PC-3 (cell line): Measurements from ENCODE around the gene ATF6. TPM values are rescaled to one million over a fixed set of nuclear protein-coding genes. Genes with fewer than 3 reads are reported as not detected.

Source experiments
- ATAC-seq: fragments of 200-7000 bp; cut with Tn5 transposase; 2 replicates; pipeline ENCODE4 v1.9.1; 2020; ENCODE audit warnings: mild to moderate bottlenecking, moderate library complexity
- BruUV-seq: library from RNA; stranded (reverse); fragments of 400-500 nt; replicated peaks from 2 replicates; lab custom pipeline; 2021; lab: Mats Ljungman, UMichigan
- CTCF ChIA-PET: fragments of 300-600 bp; sonication (Branson Sonifier 250); formaldehyde crosslinking; loops from one replicate; lab custom pipeline; 2022; ENCODE audit warnings: antibody characterized with exemption; lab: Charles Lee
- POLR2A ChIA-PET: fragments of 300-600 bp; sonication (Branson Sonifier 250); formaldehyde crosslinking; loops from one replicate; lab custom pipeline; 2022; ENCODE audit warnings: antibody characterized with exemption; ENCODE audit not compliant: unreplicated experiment; lab: Charles Lee
- DNase-seq: peaks from one replicate; pipeline ENCODE4 v3.0.0-alpha.2; 2015
- H2AFZ ChIP-seq: fragments of 300-600 bp; sonication (generic); 2 replicates; pipeline ENCODE4 v1.6.0; 2016; ENCODE audit warnings: antibody characterized with exemption, low read length
- H3F3A ChIP-seq: fragments of 300-600 bp; sonication (generic); one replicate; pipeline ENCODE4 v1.6.0; 2017; ENCODE audit warnings: antibody characterized with exemption, low read length, control low read depth, mild to moderate bottlenecking; ENCODE audit not compliant: unreplicated experiment
- H3K27ac ChIP-seq: fragments of 300-600 bp; sonication (generic); 2 replicates; pipeline ENCODE4 v1.5.1; 2016; ENCODE audit warnings: mild to moderate bottlenecking, low read length
- H3K27me3 ChIP-seq: fragments of 300-600 bp; sonication (generic); 2 replicates; pipeline ENCODE4 v1.6.1; 2016; ENCODE audit warnings: low read length, mixed read lengths
- H3K36me3 ChIP-seq: fragments of 300-600 bp; sonication (generic); 2 replicates; pipeline ENCODE4 v1.6.1; 2016; ENCODE audit warnings: low read depth, mixed run types, low read length, mixed read lengths
- H3K4me1 ChIP-seq: fragments of 300-600 bp; sonication (generic); 2 replicates; pipeline ENCODE4 v1.5.1; 2016; ENCODE audit warnings: low read length; ENCODE audit not compliant: insufficient read depth
- H3K4me2 ChIP-seq: fragments of 300-600 bp; sonication (generic); 2 replicates; pipeline ENCODE4 v1.6.0; 2016; ENCODE audit warnings: low read length
- H3K4me3 ChIP-seq: fragments of 300-600 bp; sonication (generic); 2 replicates; pipeline ENCODE4 v1.5.1; 2016; ENCODE audit warnings: mild to moderate bottlenecking, low read length, mixed read lengths
- H3K79me2 ChIP-seq: fragments of 300-600 bp; sonication (generic); 2 replicates; pipeline ENCODE4 v1.6.1; 2017; ENCODE audit warnings: low read length, mixed read lengths
- H3K9ac ChIP-seq: fragments of 300-600 bp; sonication (generic); 2 replicates; pipeline ENCODE4 v1.6.0; 2016; ENCODE audit warnings: mild to moderate bottlenecking, low read length
- H3K9me2 ChIP-seq: fragments of 300-600 bp; sonication (generic); replicated peaks from 2 replicates; pipeline ENCODE4 v1.6.1; 2016; ENCODE audit warnings: mixed run types, low read length, mixed read lengths
- H3K9me3 ChIP-seq: fragments of 300-600 bp; sonication (generic); 2 replicates; pipeline ENCODE4 v1.6.1; 2016; ENCODE audit warnings: low read length, mixed read lengths
- H4K20me1 ChIP-seq: fragments of 300-600 bp; sonication (generic); 2 replicates; pipeline ENCODE4 v1.6.1; 2016; ENCODE audit warnings: low read length, mixed read lengths
- EZH2 ChIP-seq: fragments of 300-600 bp; sonication (generic); IDR thresholded peaks from one replicate; pipeline ENCODE4 v1.6.1; 2017; ENCODE audit warnings: antibody characterized with exemption, mild to moderate bottlenecking, low read length; ENCODE audit not compliant: unreplicated experiment
- EZH2phosphoT487 ChIP-seq: fragments of 300-600 bp; sonication (generic); IDR thresholded peaks from 2 replicates; pipeline ENCODE4 v1.6.1; 2018; ENCODE audit warnings: mild to moderate bottlenecking, antibody characterized with exemption, low read length, borderline replicate concordance
- intact Hi-C: fragments of 100-400 bp; cut with micrococcal nuclease; formaldehyde crosslinking; loops from 2 replicates; pipeline ENCODE4 v1.9.0; 2023
- total RNA-seq: library from RNA; depleted of rRNA; stranded (reverse); fragments of >200 nt; gene quantifications from 2 replicates; pipeline ENCODE4 v1.2.3, GENCODE V29; 2014
- TF ChIP-seq, protein P1 (sequence below): fragments of 300-600 bp; sonication (generic); conservative IDR thresholded peaks from 2 replicates; pipeline ENCODE4 v1.5.1; 2017; ENCODE audit warnings: antibody characterized with exemption, low read depth, mild to moderate bottlenecking, low read length

The ATF6 gene
- total RNA-seq, 1 experiment from 2014 or later = 19.7 TPM

DNA sequence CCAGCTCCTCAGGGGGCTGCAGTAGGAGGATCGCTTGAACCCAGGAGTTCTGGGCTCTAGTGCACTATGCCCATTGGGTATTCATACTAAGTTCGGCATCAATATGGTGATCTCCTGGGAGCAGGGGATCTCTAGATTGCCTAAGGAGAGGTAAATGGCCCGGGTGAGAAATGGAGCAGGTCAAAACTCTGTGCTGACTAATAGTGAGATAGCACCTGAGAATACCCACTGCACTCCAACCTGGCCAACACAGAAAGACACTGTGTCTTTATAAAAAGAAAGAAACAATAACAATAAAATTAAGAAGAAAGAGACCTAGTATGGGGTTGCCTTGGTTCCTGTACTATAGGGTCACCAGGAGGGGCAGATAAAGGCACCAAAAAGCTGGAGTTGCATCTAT, 30.3 kb upstream of the ATF6 start:
- intact Hi-C loops = no loop called here
- Histone ChIP-seq H2AFZ (peak overlapping the region; percentile 61), H3K4me1 (peaks cover 70% of the 10 kb centered on the region), H3K9ac (peak overlapping the region; percentile 70), H3K9me2 (no peaks in the 10 kb centered on the region), H3K27me3 (no peaks in the 10 kb centered on the region), H3K27ac (peak overlapping the region; percentile 92), H3K4me2 (peak overlapping the region; percentile 81), H3K79me2 (peaks cover 9% of the 10 kb centered on the region), H4K20me1 (no peaks in the 10 kb centered on the region), H3K4me3 (peak overlapping the region; percentile 57; the same call in 1 of the 2 replicates), H3K36me3 (no peaks in the 10 kb centered on the region), H3F3A (peaks cover 9% of the 10 kb centered on the region), H3K9me3 (no peaks in the 10 kb centered on the region)
- TF ChIP-seq, protein P1, sequence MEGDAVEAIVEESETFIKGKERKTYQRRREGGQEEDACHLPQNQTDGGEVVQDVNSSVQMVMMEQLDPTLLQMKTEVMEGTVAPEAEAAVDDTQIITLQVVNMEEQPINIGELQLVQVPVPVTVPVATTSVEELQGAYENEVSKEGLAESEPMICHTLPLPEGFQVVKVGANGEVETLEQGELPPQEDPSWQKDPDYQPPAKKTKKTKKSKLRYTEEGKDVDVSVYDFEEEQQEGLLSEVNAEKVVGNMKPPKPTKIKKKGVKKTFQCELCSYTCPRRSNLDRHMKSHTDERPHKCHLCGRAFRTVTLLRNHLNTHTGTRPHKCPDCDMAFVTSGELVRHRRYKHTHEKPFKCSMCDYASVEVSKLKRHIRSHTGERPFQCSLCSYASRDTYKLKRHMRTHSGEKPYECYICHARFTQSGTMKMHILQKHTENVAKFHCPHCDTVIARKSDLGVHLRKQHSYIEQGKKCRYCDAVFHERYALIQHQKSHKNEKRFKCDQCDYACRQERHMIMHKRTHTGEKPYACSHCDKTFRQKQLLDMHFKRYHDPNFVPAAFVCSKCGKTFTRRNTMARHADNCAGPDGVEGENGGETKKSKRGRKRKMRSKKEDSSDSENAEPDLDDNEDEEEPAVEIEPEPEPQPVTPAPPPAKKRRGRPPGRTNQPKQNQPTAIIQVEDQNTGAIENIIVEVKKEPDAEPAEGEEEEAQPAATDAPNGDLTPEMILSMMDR = no peak
- TF ChIP-seq EZH2 (no peak), EZH2phosphoT487 (no peak)
- DNase-seq = no peak
- BruUV-seq = TSS peak; percentile 64
- POLR2A ChIA-PET = interaction anchor here (0.5 to 0.6 kb wide), 2 partner anchors 93 to 333 kb away, joined by 3 to 4 read pairs; no protein-coding TSS in a partner anchor
- no peak for ATAC-seq
- CTCF ChIA-PET = no interaction called here

- TF ChIP-seq EZH2phosphoT487 (no peak), EZH2 (no peak)
- intact Hi-C loops = no loop called here
- Histone ChIP-seq H3K4me2 (peak overlapping the region; percentile 81), H3K79me2 (peaks cover 9% of the 10 kb centered on the region), H3F3A (peaks cover 9% of the 10 kb centered on the region), H3K4me3 (peak overlapping the region; percentile 57), H3K9me2 (no peaks in the 10 kb centered on the region), H3K36me3 (no peaks in the 10 kb centered on the region), H3K27me3 (no peaks in the 10 kb centered on the region), H3K27ac (peak overlapping the region; percentile 92), H3K9me3 (no peaks in the 10 kb centered on the region), H3K4me1 (peaks cover 64% of the 10 kb centered on the region), H3K9ac (peak overlapping the region; percentile 70), H2AFZ (peak overlapping the region; percentile 61), H4K20me1 (no peaks in the 10 kb centered on the region)
- POLR2A ChIA-PET = interaction anchor here (0.5 to 0.6 kb wide), 3 partner anchors 8 to 94 kb away, joined by 3 to 5 read pairs (median 4); partner anchors contain the start of gene DUSP12
- CTCF ChIA-PET = no interaction called here
- no TSS peak for BruUV-seq
- DNase-seq (peak; percentile 94), ATAC-seq (peak; percentile 55)
These were observed 29.7 kb upstream of the ATF6 start for GRCh38 chr1:161736335-161736969.

GRCh38 chr1:161737625-161738024, 28.5 kb upstream of the ATF6 start:
- peaks cover 52% of the 10 kb centered on the region for H3K4me1 ChIP-seq
- no peaks in the 10 kb centered on the region for H3K27me3 ChIP-seq
- no peaks in the 10 kb centered on the region for H3K9me3 ChIP-seq
- ChIA-PET POLR2A (interaction anchor here (1.2 kb wide), 1 partner anchor 11 kb away, joined by 4 read pairs; no protein-coding TSS in a partner anchor), CTCF (interaction anchor here (0.6 to 1.4 kb wide), 2 partner anchors 172 to 250 kb away, joined by 3 to 6 read pairs; no protein-coding TSS in a partner anchor)
- no peaks in the 10 kb centered on the region for H3K36me3 ChIP-seq
- no peak overlapping the region for H3K9ac ChIP-seq
- intact Hi-C loops = loop anchor here (1.0 to 2.0 kb wide), 2 partner anchors 90 to 125 kb away; no protein-coding TSS in a partner anchor
- peaks cover 9% of the 10 kb centered on the region for H3K79me2 ChIP-seq
- H3K9me2 ChIP-seq = no peaks in the 10 kb centered on the region
- no peak overlapping the region for H3K4me2 ChIP-seq
- no peaks in the 10 kb centered on the region for H4K20me1 ChIP-seq
- no peak overlapping the region for H3K4me3 ChIP-seq
- no TSS peak for BruUV-seq
- H3K27ac ChIP-seq = no peak overlapping the region; the same call in 1 of the 2 replicates
- ATAC-seq (no peak), DNase-seq (no peak)
- no peak overlapping the region for H2AFZ ChIP-seq
- TF ChIP-seq, protein P1 = no peak
- TF ChIP-seq EZH2 (no peak), EZH2phosphoT487 (no peak)
- peaks cover 8% of the 10 kb centered on the region for H3F3A ChIP-seq
